B cell (primary cell): ENCODE results near the gene RBBP8NL. TPM values are rescaled to one million over a fixed set of nuclear protein-coding genes. Genes with fewer than 3 reads are reported as not detected.

Experiments used
- ATAC-seq: fragments of 200-7000 bp; cut with Tn5 transposase; one replicate; pipeline ENCODE4 v1.10.0; 2021; ENCODE audit warnings: low read depth, mild to moderate bottlenecking, moderate number of reproducible peaks, moderate library complexity
- CTCF ChIA-PET: fragments of 350-600 bp; sonication (Branson Sonifier 250); formaldehyde crosslinking; loops from one replicate; lab custom pipeline; 2021; ENCODE audit warnings: antibody characterized with exemption, inconsistent platforms; lab: Charles Lee
- POLR2A ChIA-PET: fragments of 350-600 bp; sonication (Branson Sonifier 250); formaldehyde crosslinking; loops from one replicate; lab custom pipeline; 2021; ENCODE audit warnings: antibody characterized with exemption; lab: Charles Lee
- DNase-seq: peaks from one replicate; pipeline ENCODE4 v3.0.0; 2013
- H2AFZ ChIP-seq: 2 replicates; pipeline ENCODE4 v1.6.1; 2012; ENCODE audit warnings: mild to moderate bottlenecking, low read depth, low read length; ENCODE audit not compliant: insufficient read depth, poor library complexity, severe bottlenecking
- H3K27ac ChIP-seq, 2 donors: 1 replicate in 1 of 2; 2 replicates in 1 of 2; pipeline ENCODE4 v1.5.1; 2012 to 2013; ENCODE audit warnings: low read length in 2 of 2, mild to moderate bottlenecking in 2 of 2, moderate library complexity in 1 of 2
- H3K27me3 ChIP-seq, 4 experiments: fragments of 200-600 bp in 1 of 4; sonication (generic) in 1 of 4; replicated peaks in 1 of 4; 1 replicate in 2 of 4; 2 replicates in 2 of 4; pipeline versions ENCODE4 v1.6.1 to v1.7.0; 2013 to 2016; ENCODE audit warnings: low read length in 3 of 4, mild to moderate bottlenecking in 2 of 4, mixed read lengths in 1 of 4, moderate library complexity in 1 of 4; ENCODE audit not compliant: insufficient read depth in 4 of 4, control insufficient read depth in 3 of 4; ENCODE audit errors: control extremely low read depth in 1 of 4
- H3K36me3 ChIP-seq, 2 experiments: replicated peaks in 1 of 2; 1 replicate in 1 of 2; 2 replicates in 1 of 2; pipeline versions ENCODE4 v1.6.1 to v1.7.1; 2013; ENCODE audit warnings: low read length in 1 of 2; ENCODE audit not compliant: insufficient read depth in 2 of 2, control insufficient read depth in 1 of 2; ENCODE audit errors: control extremely low read depth in 1 of 2, extremely low read depth in 1 of 2
- H3K4me1 ChIP-seq, 2 donors: fragments of 200-600 bp in 1 of 2; sonication (generic) in 1 of 2; 1 replicate in 1 of 2; 2 replicates in 1 of 2; pipeline versions ENCODE4 v1.5.1 to v1.6.1; 2013 to 2017; ENCODE audit warnings: low read length in 2 of 2; ENCODE audit not compliant: control insufficient read depth in 2 of 2, insufficient read depth in 2 of 2
- H3K4me2 ChIP-seq: replicated peaks from 2 replicates; pipeline ENCODE3; 2012; ENCODE audit warnings: mild to moderate bottlenecking, low read depth, low read length; ENCODE audit not compliant: poor library complexity, severe bottlenecking
- H3K4me3 ChIP-seq, 5 experiments: fragments of 200-600 bp in 1 of 5; sonication (generic) in 1 of 5; 1 replicate in 3 of 5; 2 replicates in 2 of 5; pipeline versions ENCODE4 v1.5.1 to v1.7.0; 2011 to 2016; ENCODE audit warnings: low read length in 4 of 5, mild to moderate bottlenecking in 4 of 5, low read depth in 2 of 5, control low read depth in 1 of 5, moderate library complexity in 1 of 5; ENCODE audit not compliant: insufficient read depth in 1 of 5; ENCODE audit errors: control extremely low read depth in 1 of 5, extremely low read depth in 1 of 5
- H3K79me2 ChIP-seq: fragments of 200-600 bp; sonication (generic); one replicate; pipeline ENCODE4 v1.6.0; 2016; ENCODE audit warnings: low read length; ENCODE audit not compliant: control insufficient read depth, insufficient read depth
- H3K9ac ChIP-seq: fragments of 200-600 bp; sonication (generic); 2 replicates; pipeline ENCODE4 v1.6.1; 2017; ENCODE audit warnings: mild to moderate bottlenecking, low read length, moderate library complexity
- H3K9me3 ChIP-seq, 3 donors: one replicate each; pipeline versions ENCODE4 v1.6.1 to v1.7.1; 2013; ENCODE audit warnings: low read length in 2 of 3; ENCODE audit not compliant: control insufficient read depth in 2 of 3, insufficient read depth in 1 of 3; ENCODE audit errors: control extremely low read depth in 1 of 3
- H4K20me1 ChIP-seq: 2 replicates; pipeline ENCODE4 v1.6.0; 2012; ENCODE audit warnings: mild to moderate bottlenecking, low read length; ENCODE audit not compliant: insufficient read depth, control insufficient read depth, poor library complexity, severe bottlenecking
- H3K27ac Mint-ChIP-seq: one replicate; pipeline ENCODE4 v1.8.0; 2021; ENCODE audit warnings: mixed read lengths
- H3K27me3 Mint-ChIP-seq: one replicate; pipeline ENCODE4 v1.8.0; 2021; ENCODE audit warnings: mixed read lengths
- H3K4me1 Mint-ChIP-seq: one replicate; pipeline ENCODE4 v1.8.0; 2021; ENCODE audit warnings: mixed read lengths
- H3K4me3 Mint-ChIP-seq: one replicate; pipeline ENCODE4 v1.8.0; 2021; ENCODE audit warnings: mixed read lengths
- H3K9me3 Mint-ChIP-seq: one replicate; pipeline ENCODE4 v1.8.0; 2022; ENCODE audit warnings: mixed read lengths; ENCODE audit not compliant: insufficient read depth
- CTCF ChIP-seq: fragments of 200-600 bp; IDR thresholded peaks from one replicate; pipeline ENCODE4 v1.8.0; 2022; ENCODE audit warnings: antibody characterized with exemption, mild to moderate bottlenecking
- EZH2 ChIP-seq: IDR thresholded peaks from 2 replicates; pipeline ENCODE4 v1.6.1; 2012; ENCODE audit warnings: borderline replicate concordance, low read depth, mild to moderate bottlenecking, moderate library complexity, low read length; ENCODE audit not compliant: insufficient read depth, poor library complexity, severe bottlenecking
- WGBS: methylation state at CpG from one replicate; pipeline ENCODE4 v1.1.5; 2013; ENCODE audit warnings: missing lambda C conversion rate; ENCODE audit not compliant: insufficient coverage; 5-methylcytosine and 5-hydroxymethylcytosine counted together
- intact Hi-C: fragments of 100-400 bp; cut with micrococcal nuclease; formaldehyde crosslinking; loops from one replicate; pipeline ENCODE4 v1.10.0; 2022
- polyA plus RNA-seq: library from polyadenylated mRNA; depleted of rRNA; stranded (reverse); fragments of >200 nt; gene quantifications from 2 replicates; pipeline ENCODE4 v1.2.3, GENCODE V29; 2012
- total RNA-seq, 2 donors: library from RNA; stranded (reverse); fragments of 120-200 nt in 1 of 2; gene quantifications; 1 replicate in 1 of 2; 2 replicates in 1 of 2; pipeline versions ENCODE4 v1.2.3 to v1.2.4, GENCODE V29; 2013 to 2022

Gene RBBP8NL
- total and polyA plus RNA-seq, 2 donors (not counting 1 experiment from before 2014, with no cell fraction given) = not detected

GRCh38 chr20:62472138-62472940 is 45.0 kb upstream of the RBBP8NL start:
- H3K4me1 Mint-ChIP-seq = no peaks in the 10 kb centered on the region
- TF ChIP-seq CTCF = no peak
- TF ChIP-seq EZH2 = no peak
- DNase-seq = no peak
- Histone ChIP-seq H3K36me3 (no peaks in the 10 kb centered on the region), H3K9me3 (peaks cover 0 to 3% (median 0%) of the 10 kb centered on the region in 3 donors), H3K4me2 (no peak overlapping the region), H3K9ac (no peak overlapping the region), H4K20me1 (no peaks in the 10 kb centered on the region), H3K4me3 (no peak overlapping the region), H2AFZ (no peak overlapping the region), H3K4me1 (peaks cover 13 to 23% of the 10 kb centered on the region in 2 donors), H3K27ac (no peak overlapping the region), H3K27me3 (peaks cover 0 to 46% (median 21%) of the 10 kb centered on the region in 4 experiments), H3K79me2 (no peaks in the 10 kb centered on the region)
- ChIA-PET CTCF (no interaction called here), POLR2A (no interaction called here)
- ATAC-seq = no peak
- H3K9me3 Mint-ChIP-seq = no peaks in the 10 kb centered on the region
- H3K4me3 Mint-ChIP-seq = no peak overlapping the region
- WGBS = 87% methylated on average over 21 of the region's 23 CpGs
- H3K27me3 Mint-ChIP-seq = peaks cover 21% of the 10 kb centered on the region
- intact Hi-C loops = no loop called here
- peak overlapping the region; percentile 6 for H3K27ac Mint-ChIP-seq

GRCh38 chr20:62470459-62470858 is 43.1 kb upstream of the RBBP8NL start:
- H3K4me2 ChIP-seq = no peak overlapping the region
- no peaks in the 10 kb centered on the region for H3K79me2 ChIP-seq
- Mint-ChIP-seq H3K9me3 (no peaks in the 10 kb centered on the region), H3K27me3 (peaks cover 21% of the 10 kb centered on the region), H3K27ac (no peak overlapping the region), H3K4me3 (no peak overlapping the region), H3K4me1 (no peaks in the 10 kb centered on the region)
- H3K4me3 ChIP-seq = no peak overlapping the region
- H3K27me3 ChIP-seq = peaks cover 0 to 38% (median 19%) of the 10 kb centered on the region in 4 experiments
- DNase-seq (no peak), ATAC-seq (no peak)
- no peak overlapping the region for H3K27ac ChIP-seq
- CTCF ChIA-PET = no interaction called here
- no peaks in the 10 kb centered on the region for H4K20me1 ChIP-seq
- WGBS = 93% methylated on average over 10 of the region's 12 CpGs
- POLR2A ChIA-PET = no interaction called here
- H3K9me3 ChIP-seq = peaks cover 0 to 3% (median 0%) of the 10 kb centered on the region in 3 donors
- H3K4me1 ChIP-seq = peaks cover 5 to 15% of the 10 kb centered on the region in 2 donors
- no peak overlapping the region for H2AFZ ChIP-seq
- intact Hi-C loops = no loop called here
- no peak overlapping the region for H3K9ac ChIP-seq
- TF ChIP-seq EZH2 (no peak), CTCF (no peak)
- H3K36me3 ChIP-seq = no peaks in the 10 kb centered on the region
